Stimulated activated CD8-positive, alpha-beta memory T cell treated with anti-CD3 and anti-CD28 coated beads, Interleukin-4, amount 100 ng/mL, for 48 hours (primary cell): ENCODE measurements around the gene MVK.

Source experiments
- DNase-seq: peaks from one replicate; pipeline ENCODE4 v3.0.0-alpha.2; 2020

MVK gene

GRCh38 chr12:109611223-109611622 lies 37.6 kb downstream of the MVK start:
- no peak for DNase-seq

- no peak for DNase-seq
Measured at GRCh38 chr12:109612003-109612402, 38.4 kb downstream of the MVK start.

- no peak for DNase-seq
Measured at GRCh38 chr12:109612975-109613502, 39.4 kb downstream of the MVK start.

GRCh38 chr12:109613649-109614455 lies 40.3 kb downstream of the MVK start:
- DNase-seq, result no peak

- no peak for DNase-seq
Measured at GRCh38 chr12:109615556-109616229, 42.1 kb downstream of the MVK start.

GRCh38 chr12:109617491-109617890 lies 43.9 kb downstream of the MVK start:
- no peak for DNase-seq

GRCh38 chr12:109618082-109618481 lies 44.5 kb downstream of the MVK start:
- DNase-seq, result no peak

- DNase-seq, result no peak
Measured at GRCh38 chr12:109619002-109619604, 45.5 kb downstream of the MVK start.

GRCh38 chr12:109621211-109621694 lies 47.7 kb downstream of the MVK start:
- no peak for DNase-seq

GRCh38 chr12:109621901-109622364 lies 48.3 kb downstream of the MVK start:
- DNase-seq, result no peak

GRCh38 chr12:109624467-109624866 lies 50.9 kb downstream of the MVK start:
- no peak for DNase-seq

GRCh38 chr12:109625131-109625559 lies 51.6 kb downstream of the MVK start:
- DNase-seq, result no peak

GRCh38 chr12:109625749-109626377 lies 52.3 kb downstream of the MVK start:
- DNase-seq, result no peak

- DNase-seq, result no peak
Measured at GRCh38 chr12:109626378-109627115, 53.0 kb downstream of the MVK start.

- DNase-seq, result no peak
Measured at GRCh38 chr12:109627633-109628032, 54.0 kb downstream of the MVK start.

- DNase-seq, result no peak
Measured at GRCh38 chr12:109630107-109630506, 56.5 kb downstream of the MVK start.

GRCh38 chr12:109630815-109631214 lies 57.2 kb downstream of the MVK start:
- DNase-seq, result no peak

GRCh38 chr12:109631302-109631701 lies 57.7 kb downstream of the MVK start:
- DNase-seq, result no peak

GRCh38 chr12:109631751-109632150 lies 58.2 kb downstream of the MVK start:
- DNase-seq, result no peak

- no peak for DNase-seq
Measured at GRCh38 chr12:109632342-109632741, 58.7 kb downstream of the MVK start.

- DNase-seq, result no peak
Measured at GRCh38 chr12:109635717-109636116, 62.1 kb downstream of the MVK start.

GRCh38 chr12:109637348-109637747 lies 63.8 kb downstream of the MVK start:
- no peak for DNase-seq
